Pancreas (tissue), 10 donors: ENCODE measurements around the gene SLC26A3. TPM values are rescaled to one million over a fixed set of nuclear protein-coding genes. Genes with fewer than 3 reads are reported as not detected.
A peak's percentile ranks its signal among the peaks of the same experiment; 100 is the strongest.

Experiments used
- ATAC-seq, 4 donors: fragments of 200-7000 bp; cut with Tn5 transposase; one replicate each; pipeline versions ENCODE4 v1.8.0 to v1.9.1; 2020; ENCODE audit warnings: mild to moderate bottlenecking in 4 of 4, moderate library complexity in 4 of 4
- DNase-seq, 6 donors: peaks; one replicate each; pipeline ENCODE4 v3.0.0-alpha.2; 2020
- FAIRE-seq: peaks from 2 replicates; lab custom pipeline; 2012; peaks lifted over from hg19 to GRCh38; lab: Jason Lieb, UNC
- H3K27ac ChIP-seq, 4 donors: fragments of 200-600 bp; sonication (generic); 1 replicate in 3 of 4; 2 replicates in 1 of 4; pipeline versions ENCODE4 v1.5.0 to v1.8.0; 2020
- H3K27me3 ChIP-seq, 4 donors: fragments of 200-600 bp; one replicate each; pipeline ENCODE4 v1.8.0; 2021
- H3K36me3 ChIP-seq, 3 donors: fragments of 200-600 bp; sonication (generic) in 1 of 3; one replicate each; pipeline versions ENCODE4 v1.5.0 to v1.8.0; 2020 to 2021
- H3K4me1 ChIP-seq, 3 donors: fragments of 200-600 bp; one replicate each; pipeline ENCODE4 v1.8.0; 2021
- H3K4me3 ChIP-seq, 4 donors: fragments of 200-600 bp; sonication (generic) in 2 of 4; one replicate each; pipeline versions ENCODE4 v1.5.0 to v1.8.0; 2020 to 2021
- H3K9me3 ChIP-seq, 4 donors: fragments of 200-600 bp; one replicate each; pipeline ENCODE4 v1.8.0; 2021
- WGBS, 2 donors: extraction: QIAGEN DNeasy Blood & Tissue Kit; methylation state at CpG; one replicate each; pipeline ENCODE4 v1.1.7; 2013; 5-methylcytosine and 5-hydroxymethylcytosine counted together
- intact Hi-C, 3 donors: fragments of 100-400 bp; cut with DNase I; formaldehyde crosslinking; loops; one replicate each; pipeline versions ENCODE4 v1.11.1 to v1.14.2; 2022
- polyA plus RNA-seq, 2 donors: library from polyadenylated mRNA; stranded (reverse); fragments of 200-250 nt; gene quantifications; one replicate each; pipeline ENCODE4 v1.2.3, GENCODE V29; 2013
- total RNA-seq, 6 donors: library from RNA; stranded (reverse); fragmentation: NEBNext Ultra II Directional in 4 of 6; extraction: Animal tissue kit (Norgen Biotek cat#: 25700) in 4 of 6; gene quantifications; one replicate each; pipeline versions ENCODE4 v1.2.1 to v1.2.4, GENCODE V29; 2021 to 2023
- TF ChIP-seq, protein P1 (sequence below), 4 donors: fragments of 200-600 bp; sonication (generic) in 3 of 4; IDR thresholded peaks; one replicate each; pipeline versions ENCODE4 v1.5.0 to v1.8.0; 2021; ENCODE audit warnings: antibody characterized with exemption in 4 of 4
- donor health status: healthy with polysubstance abuse.
- donor health status: DM: no; HTN: no; CAD: no; lungs with moderate emphysema.
- donor health status: DM: no; HTN: no; CAD: no.
- donor health status: control.
- donor health status: control.
- donor health status: Bipolar disorder and iron deficiency.
- donor health status: DM: yes; HTN: yes; CAD: no.
- donor health status: DM: no; HTN: no; CAD: no.
- donor health status: DM: no; HTN: no; CAD: no.
- donor health status: DM: yes; HTN: yes; CAD: no.

Gene SLC26A3
- total and polyA plus RNA-seq, 8 donors: 0.23 to 1.1 (median 0.34) TPM; not detected in 5

DNA sequence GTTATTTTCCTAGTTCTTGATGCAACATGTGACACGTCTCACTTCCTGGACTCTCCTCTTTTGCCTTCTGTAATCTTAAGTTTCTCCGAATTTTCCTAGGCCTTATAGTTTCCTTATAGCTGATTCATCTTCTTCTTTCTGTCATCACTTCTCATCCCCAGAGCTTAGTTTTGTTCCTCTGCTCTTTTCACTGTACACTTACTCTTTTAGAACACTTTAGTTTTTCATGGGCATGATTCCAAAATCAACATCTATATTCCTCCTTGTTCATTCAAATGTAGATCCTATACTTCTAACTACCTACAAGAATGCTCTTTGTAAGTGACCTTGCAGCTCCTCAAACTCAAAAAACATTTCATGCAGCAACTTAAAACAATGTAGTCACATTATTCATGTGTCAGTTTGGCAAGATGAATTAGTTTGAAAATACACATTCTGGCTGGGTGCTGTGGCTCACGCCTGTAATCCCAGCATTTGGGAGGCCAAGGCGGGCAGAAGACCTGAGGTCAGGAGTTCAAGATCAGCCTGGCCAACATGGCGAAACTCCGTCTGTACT is 13.1 kb upstream of the SLC26A3 start:
- no peak overlapping the region for H3K27ac ChIP-seq
- H3K4me3 ChIP-seq: no peak overlapping the region
- intact Hi-C loops: no loop called here
- peaks cover 0 to 4% (median 0%) of the 10 kb centered on the region in 3 donors for H3K4me1 ChIP-seq
- no peaks in the 10 kb centered on the region for H3K27me3 ChIP-seq
- no peaks in the 10 kb centered on the region for H3K36me3 ChIP-seq
- FAIRE-seq (no peak), DNase-seq (no peak), ATAC-seq (no peak)
- 64 to 67% methylated on average over 6 of the region's 6 CpGs for WGBS, 2 donors
- no peaks in the 10 kb centered on the region for H3K9me3 ChIP-seq
- TF ChIP-seq, protein P1, sequence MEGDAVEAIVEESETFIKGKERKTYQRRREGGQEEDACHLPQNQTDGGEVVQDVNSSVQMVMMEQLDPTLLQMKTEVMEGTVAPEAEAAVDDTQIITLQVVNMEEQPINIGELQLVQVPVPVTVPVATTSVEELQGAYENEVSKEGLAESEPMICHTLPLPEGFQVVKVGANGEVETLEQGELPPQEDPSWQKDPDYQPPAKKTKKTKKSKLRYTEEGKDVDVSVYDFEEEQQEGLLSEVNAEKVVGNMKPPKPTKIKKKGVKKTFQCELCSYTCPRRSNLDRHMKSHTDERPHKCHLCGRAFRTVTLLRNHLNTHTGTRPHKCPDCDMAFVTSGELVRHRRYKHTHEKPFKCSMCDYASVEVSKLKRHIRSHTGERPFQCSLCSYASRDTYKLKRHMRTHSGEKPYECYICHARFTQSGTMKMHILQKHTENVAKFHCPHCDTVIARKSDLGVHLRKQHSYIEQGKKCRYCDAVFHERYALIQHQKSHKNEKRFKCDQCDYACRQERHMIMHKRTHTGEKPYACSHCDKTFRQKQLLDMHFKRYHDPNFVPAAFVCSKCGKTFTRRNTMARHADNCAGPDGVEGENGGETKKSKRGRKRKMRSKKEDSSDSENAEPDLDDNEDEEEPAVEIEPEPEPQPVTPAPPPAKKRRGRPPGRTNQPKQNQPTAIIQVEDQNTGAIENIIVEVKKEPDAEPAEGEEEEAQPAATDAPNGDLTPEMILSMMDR (IDR thresholded peaks at IDR 0.05): no peak

DNA sequence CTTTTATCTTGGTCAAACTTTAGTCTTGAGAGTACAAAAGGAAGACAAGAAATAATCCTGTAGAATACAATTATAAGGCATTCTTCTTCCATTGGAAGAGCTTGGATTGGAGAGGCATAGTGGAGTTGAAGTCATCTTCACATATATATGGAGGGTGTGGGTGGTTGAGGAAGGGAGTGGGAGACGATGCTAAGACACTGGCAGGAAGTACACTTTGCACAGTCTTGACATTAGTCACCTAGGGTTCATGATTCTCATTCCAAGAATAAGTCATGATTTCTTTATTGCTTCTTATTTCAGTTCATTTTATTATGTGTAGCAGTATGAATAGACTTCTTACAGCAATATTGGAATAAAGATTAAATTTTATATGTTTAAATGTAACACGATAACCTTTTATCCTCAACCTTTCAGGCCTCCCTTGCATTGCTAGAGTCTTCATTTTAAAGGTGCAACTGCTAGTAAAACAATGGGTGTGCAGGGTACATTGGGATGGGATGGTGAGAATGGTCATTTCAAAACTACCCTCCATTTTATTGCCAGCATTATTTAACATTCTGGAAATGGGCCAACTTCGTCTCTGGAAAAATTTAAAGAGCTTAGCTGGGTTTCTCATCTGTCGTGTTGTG is 12.3 kb upstream of the SLC26A3 start:
- no peak for DNase-seq
- intact Hi-C loops: no loop called here
- Histone ChIP-seq H3K27ac (no peak overlapping the region), H3K4me1 (peaks cover 0 to 4% (median 0%) of the 10 kb centered on the region in 3 donors), H3K9me3 (no peaks in the 10 kb centered on the region), H3K36me3 (no peaks in the 10 kb centered on the region), H3K4me3 (no peak overlapping the region), H3K27me3 (no peaks in the 10 kb centered on the region)
- FAIRE-seq: peak; percentile 39
- WGBS, 2 donors: 58 to 59% methylated on average over 4 of the region's 4 CpGs
- TF ChIP-seq, protein P1 (IDR thresholded peaks at IDR 0.05): no peak
- no peak for ATAC-seq

DNA sequence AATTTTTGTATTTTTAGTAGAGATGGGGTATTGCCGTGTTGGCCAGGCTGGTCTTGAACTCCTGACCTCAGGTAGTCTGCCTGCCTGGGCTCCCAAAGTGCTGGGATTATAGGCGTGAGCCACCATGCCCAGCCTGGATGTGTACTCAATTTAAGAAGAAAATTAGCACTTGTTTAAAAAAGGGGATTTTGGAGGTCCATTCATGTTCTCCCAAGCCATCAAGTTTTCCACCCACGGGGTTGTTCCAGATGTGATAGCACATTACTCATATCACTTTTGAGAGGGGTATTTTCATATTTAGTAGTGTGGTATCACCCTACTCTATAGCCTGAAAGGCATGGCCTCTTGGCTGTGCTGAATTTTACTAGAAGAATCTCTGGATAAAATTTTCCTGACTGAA is 10.5 kb upstream of the SLC26A3 start:
- 86 to 90% methylated on average over 3 of the region's 3 CpGs for WGBS, 2 donors
- intact Hi-C loops: no loop called here

DNA sequence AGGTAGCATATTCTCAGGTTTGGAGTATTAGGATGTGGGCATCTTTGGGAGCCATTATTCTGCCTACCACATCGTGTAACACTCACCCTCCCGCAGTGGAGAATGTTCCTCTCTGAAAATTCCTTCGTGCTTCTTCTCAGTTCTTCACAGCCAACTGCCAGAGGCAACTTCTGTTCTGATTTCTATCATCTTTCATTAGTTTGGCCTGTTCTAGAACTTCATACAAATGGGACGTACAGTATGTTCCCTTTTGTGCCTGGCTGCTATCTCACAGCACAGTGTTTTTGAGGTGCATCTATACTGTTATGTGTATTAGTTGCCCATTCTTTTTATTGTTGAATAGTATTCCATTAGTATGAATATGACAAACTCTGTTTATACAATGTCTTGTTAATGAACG is 8.9 kb upstream of the SLC26A3 start:
- ATAC-seq (no peak), FAIRE-seq (no peak), DNase-seq (no peak)
- WGBS, 2 donors: 82 to 83% methylated on average over 5 of the region's 5 CpGs
- Histone ChIP-seq H3K4me3 (no peak overlapping the region), H3K9me3 (no peaks in the 10 kb centered on the region), H3K27me3 (no peaks in the 10 kb centered on the region), H3K27ac (no peak overlapping the region), H3K4me1 (peaks cover 0 to 4% (median 0%) of the 10 kb centered on the region in 3 donors), H3K36me3 (no peaks in the 10 kb centered on the region)
- intact Hi-C loops: no loop called here
- TF ChIP-seq, protein P1 (IDR thresholded peaks at IDR 0.05): no peak

More for the DNA sequence above, 10.5 kb upstream of the SLC26A3 start:
- Histone ChIP-seq H3K27ac (no peak overlapping the region), H3K9me3 (no peaks in the 10 kb centered on the region), H3K27me3 (no peaks in the 10 kb centered on the region), H3K4me1 (peaks cover 0 to 4% (median 0%) of the 10 kb centered on the region in 3 donors), H3K4me3 (no peak overlapping the region), H3K36me3 (no peaks in the 10 kb centered on the region)
- DNase-seq: no peak
- TF ChIP-seq, protein P1 (IDR thresholded peaks at IDR 0.05): no peak
- no peak for ATAC-seq
- FAIRE-seq: no peak

DNA sequence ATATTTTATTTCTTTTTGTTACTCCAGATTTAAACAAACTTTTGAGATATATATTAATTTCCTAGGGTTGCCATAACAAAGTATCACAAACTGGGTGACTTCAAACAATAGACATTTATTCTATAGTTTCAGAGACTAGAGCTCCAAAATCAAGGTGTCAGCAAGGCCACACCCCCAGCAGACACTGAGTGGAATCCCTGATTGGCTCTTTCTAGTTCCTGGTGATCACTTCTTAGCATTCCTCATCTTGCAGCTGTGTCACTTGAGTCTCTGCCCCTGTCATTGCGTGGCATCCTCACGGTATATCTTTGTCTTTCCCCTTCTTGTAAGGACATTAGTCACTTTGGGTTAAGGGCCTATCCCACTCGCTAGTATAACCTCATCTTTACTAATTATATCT is 7.6 kb upstream of the SLC26A3 start:
- WGBS, 2 donors: 89 to 90% methylated on average over 3 of the region's 3 CpGs
- Histone ChIP-seq H3K36me3 (no peaks in the 10 kb centered on the region), H3K9me3 (no peaks in the 10 kb centered on the region), H3K4me3 (no peak overlapping the region), H3K27ac (no peak overlapping the region), H3K27me3 (no peaks in the 10 kb centered on the region), H3K4me1 (peaks cover 0 to under 1% (median 0%) of the 10 kb centered on the region in 3 donors)
- ATAC-seq: no peak
- intact Hi-C loops: no loop called here
- TF ChIP-seq, protein P1 (IDR thresholded peaks at IDR 0.05): no peak
- no peak for FAIRE-seq
- no peak for DNase-seq
